Endothelial cell of umbilical vein (primary cell): ENCODE measurements around the gene AARS2.

Source experiments
- EZH2 ChIP-seq: IDR thresholded peaks from 2 replicates; pipeline ENCODE4 v1.6.1; 2012; ENCODE audit warnings: borderline replicate concordance, low read depth, mild to moderate bottlenecking, moderate library complexity, low read length, inconsistent platforms; ENCODE audit not compliant: severe bottlenecking
- MYC ChIP-seq: IDR thresholded peaks from one replicate; pipeline ENCODE4 v1.6.1; 2011; ENCODE audit warnings: mild to moderate bottlenecking, low read depth, low read length
- POLR2A ChIP-seq: IDR thresholded peaks from 2 replicates; pipeline ENCODE4 v1.6.1; 2012; ENCODE audit warnings: low read depth, mild to moderate bottlenecking, control low read depth, low read length
- POLR2AphosphoS5 ChIP-seq: IDR thresholded peaks from 2 replicates; pipeline ENCODE4 v1.6.1; 2012; ENCODE audit warnings: low read depth, mild to moderate bottlenecking, control low read depth, low read length, moderate library complexity; ENCODE audit not compliant: insufficient read depth
- TF ChIP-seq, protein P1 (sequence below), 2 donors: IDR thresholded peaks; 1 replicate in 1 of 2; 2 replicates in 1 of 2; pipeline ENCODE4 v1.5.1; 2011; ENCODE audit warnings: low read length in 2 of 2, mild to moderate bottlenecking in 2 of 2, moderate library complexity in 2 of 2, control low read depth in 1 of 2, inconsistent platforms in 1 of 2, low read depth in 1 of 2; ENCODE audit not compliant: insufficient read depth in 1 of 2; ENCODE audit errors: extremely low read depth in 1 of 2
- TF ChIP-seq, protein P2 (sequence below): IDR thresholded peaks from 2 replicates; pipeline ENCODE4 v1.6.1; 2011; ENCODE audit not compliant: insufficient read depth, insufficient read length

DNA sequence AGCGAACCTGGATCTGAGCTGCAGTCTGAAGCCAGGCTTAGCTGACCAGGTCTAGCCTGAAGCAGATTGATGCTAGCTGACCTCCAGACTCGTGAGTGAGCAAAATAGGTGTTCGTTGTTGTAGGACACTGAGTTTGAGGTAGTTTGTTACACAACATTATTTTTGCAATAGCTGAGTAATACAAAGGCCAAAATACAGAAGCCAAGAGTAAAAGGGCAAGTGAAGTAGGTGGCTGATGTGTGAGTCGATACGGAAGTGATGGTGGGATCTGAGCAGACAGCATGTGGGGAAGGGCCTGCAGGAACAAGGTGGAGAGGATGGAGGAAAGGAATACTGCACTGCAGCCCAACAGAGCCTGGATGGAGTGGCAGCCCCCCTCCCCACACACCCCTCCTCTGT lies 20.8 kb upstream of the AARS2 start:
- TF ChIP-seq, protein P1, sequence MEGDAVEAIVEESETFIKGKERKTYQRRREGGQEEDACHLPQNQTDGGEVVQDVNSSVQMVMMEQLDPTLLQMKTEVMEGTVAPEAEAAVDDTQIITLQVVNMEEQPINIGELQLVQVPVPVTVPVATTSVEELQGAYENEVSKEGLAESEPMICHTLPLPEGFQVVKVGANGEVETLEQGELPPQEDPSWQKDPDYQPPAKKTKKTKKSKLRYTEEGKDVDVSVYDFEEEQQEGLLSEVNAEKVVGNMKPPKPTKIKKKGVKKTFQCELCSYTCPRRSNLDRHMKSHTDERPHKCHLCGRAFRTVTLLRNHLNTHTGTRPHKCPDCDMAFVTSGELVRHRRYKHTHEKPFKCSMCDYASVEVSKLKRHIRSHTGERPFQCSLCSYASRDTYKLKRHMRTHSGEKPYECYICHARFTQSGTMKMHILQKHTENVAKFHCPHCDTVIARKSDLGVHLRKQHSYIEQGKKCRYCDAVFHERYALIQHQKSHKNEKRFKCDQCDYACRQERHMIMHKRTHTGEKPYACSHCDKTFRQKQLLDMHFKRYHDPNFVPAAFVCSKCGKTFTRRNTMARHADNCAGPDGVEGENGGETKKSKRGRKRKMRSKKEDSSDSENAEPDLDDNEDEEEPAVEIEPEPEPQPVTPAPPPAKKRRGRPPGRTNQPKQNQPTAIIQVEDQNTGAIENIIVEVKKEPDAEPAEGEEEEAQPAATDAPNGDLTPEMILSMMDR (IDR thresholded peaks at IDR 0.05; ENCODE audit: extremely low read depth in 1 of 2, insufficient read depth in 1 of 2, low read depth in 1 of 2, low read length in 2 of 2), result no peak
- TF ChIP-seq EZH2 (no peak), POLR2A (no peak), MYC (no peak), POLR2AphosphoS5 (no peak)
- TF ChIP-seq, protein P2, sequence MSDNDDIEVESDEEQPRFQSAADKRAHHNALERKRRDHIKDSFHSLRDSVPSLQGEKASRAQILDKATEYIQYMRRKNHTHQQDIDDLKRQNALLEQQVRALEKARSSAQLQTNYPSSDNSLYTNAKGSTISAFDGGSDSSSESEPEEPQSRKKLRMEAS, result no peak
